SK-N-SH (cell line): Measurements from ENCODE around the gene COLEC12. TPM values are rescaled to one million over a fixed set of nuclear protein-coding genes. Genes with fewer than 3 reads are reported as not detected.

Experiments used
- CTCF ChIA-PET: fragments of 300-600, 350-600 bp; formaldehyde crosslinking; extraction: SDS; loops from one replicate; lab custom pipeline; 2021; lab: Yijun Ruan, JAX
- POLR2A ChIA-PET: fragments of 350-600 bp; sonication (Branson Sonifier 250); formaldehyde crosslinking; extraction: SDS; loops from one replicate; lab custom pipeline; 2020; ENCODE audit warnings: antibody characterized with exemption, inconsistent platforms; lab: Yijun Ruan, JAX
- DNase-seq: peaks from one replicate; pipeline ENCODE4 v3.0.0; 2012
- H2AFZ ChIP-seq: fragments of 200-600 bp; sonication (generic); 2 replicates; pipeline ENCODE4 v1.8.1; 2016; ENCODE audit warnings: antibody characterized with exemption, mild to moderate bottlenecking, low read depth
- H3F3A ChIP-seq: fragments of 200-600 bp; sonication (generic); replicated peaks from 2 replicates; pipeline ENCODE3; 2016; ENCODE audit warnings: antibody characterized with exemption, mild to moderate bottlenecking; ENCODE audit not compliant: insufficient read depth
- H3K27ac ChIP-seq, 2 experiments: fragments of 200-500 bp in 1 of 2; fragments of 200-600 bp in 1 of 2; sonication (Bioruptor generic) in 1 of 2; sonication (generic), shearing (Covaris generic) in 1 of 2; 2 replicates each; pipeline versions ENCODE4 v1.5.1 to v1.6.1; 2014 to 2016; ENCODE audit warnings: low read depth in 2 of 2, inconsistent platforms in 1 of 2, low read length in 1 of 2, mild to moderate bottlenecking in 1 of 2, mixed read lengths in 1 of 2
- H3K27me3 ChIP-seq: fragments of 200-600 bp; sonication (generic), shearing (Covaris generic); 2 replicates; pipeline ENCODE4 v1.6.1; 2016; ENCODE audit warnings: mixed run types; ENCODE audit not compliant: insufficient read depth
- H3K36me3 ChIP-seq, 2 experiments: fragments of 200-500 bp in 1 of 2; fragments of 200-600 bp in 1 of 2; sonication (Bioruptor generic) in 1 of 2; sonication (generic) in 1 of 2; replicated peaks in 1 of 2; 2 replicates each; pipeline versions ENCODE3 to v1.5.1; 2014 to 2016; ENCODE audit warnings: low read length in 1 of 2, mild to moderate bottlenecking in 1 of 2; ENCODE audit not compliant: insufficient read depth in 2 of 2, control insufficient read depth in 1 of 2
- H3K4me1 ChIP-seq, 2 experiments: fragments of 200-500 bp in 1 of 2; fragments of 200-600 bp in 1 of 2; sonication (Bioruptor generic) in 1 of 2; sonication (generic), shearing (Covaris generic) in 1 of 2; 2 replicates each; pipeline versions ENCODE4 v1.5.1 to v1.6.1; 2014 to 2016; ENCODE audit warnings: low read depth in 1 of 2, low read length in 1 of 2, mixed run types in 1 of 2; ENCODE audit not compliant: insufficient read depth in 2 of 2, control insufficient read depth in 1 of 2
- H3K4me2 ChIP-seq: fragments of 200-600 bp; sonication (generic), shearing (Covaris generic); 2 replicates; pipeline ENCODE4 v1.6.1; 2017; ENCODE audit warnings: mixed run types
- H3K4me3 ChIP-seq, 2 experiments: fragments of 200-500 bp in 1 of 2; fragments of 200-600 bp in 1 of 2; sonication (Bioruptor generic) in 1 of 2; sonication (generic), shearing (Covaris generic) in 1 of 2; 2 replicates each; pipeline versions ENCODE4 v1.5.1 to v1.8.1; 2014 to 2016; ENCODE audit warnings: low read depth in 2 of 2, inconsistent platforms in 1 of 2, low read length in 1 of 2, mild to moderate bottlenecking in 1 of 2, mixed read lengths in 1 of 2, moderate library complexity in 1 of 2
- H3K79me2 ChIP-seq: fragments of 200-600 bp; sonication (generic); 2 replicates; pipeline ENCODE4 v1.8.1; 2017; ENCODE audit warnings: mild to moderate bottlenecking; ENCODE audit not compliant: insufficient read depth
- H3K9ac ChIP-seq: fragments of 200-600 bp; sonication (generic); 2 replicates; pipeline ENCODE4 v1.6.1; 2017; ENCODE audit warnings: mixed run types
- H3K9me2 ChIP-seq: fragments of 200-600 bp; sonication (generic); 2 replicates; pipeline ENCODE4 v1.6.1; 2017; ENCODE audit warnings: mixed run types
- H3K9me3 ChIP-seq: fragments of 200-600 bp; sonication (generic); 2 replicates; pipeline ENCODE4 v1.6.1; 2017; ENCODE audit warnings: mixed run types, mild to moderate bottlenecking, moderate library complexity
- H4K20me1 ChIP-seq: fragments of 200-600 bp; sonication (generic); 2 replicates; pipeline ENCODE4 v1.6.1; 2017; ENCODE audit warnings: mild to moderate bottlenecking, mixed run types; ENCODE audit not compliant: insufficient read depth
- CHD2 ChIP-seq: fragments of 150-350 bp; IDR thresholded peaks from 2 replicates; pipeline ENCODE4 v1.6.1; 2018; ENCODE audit warnings: low read length; ENCODE audit not compliant: partially characterized antibody
- ELF1 ChIP-seq: IDR thresholded peaks from 2 replicates; pipeline ENCODE4 v1.4.0; 2012
- EP300 ChIP-seq, 2 experiments: IDR thresholded peaks; 2 replicates each; pipeline versions ENCODE4 v1.4.0 to v1.6.1; 2012; ENCODE audit warnings: borderline replicate concordance in 1 of 2, low read depth in 1 of 2, low read length in 1 of 2
- FOSL2 ChIP-seq: IDR thresholded peaks from 2 replicates; pipeline ENCODE4 v1.4.0; 2012; ENCODE audit warnings: low read depth, mild to moderate bottlenecking, moderate library complexity, borderline replicate concordance
- FOXJ3 ChIP-seq: sonication (generic); formaldehyde crosslinking; IDR thresholded peaks from 2 replicates; pipeline ENCODE4 v1.5.1; 2020; ENCODE audit warnings: mild to moderate bottlenecking, missing genetic modification reagents
- JUND ChIP-seq: IDR thresholded peaks from 2 replicates; pipeline ENCODE4 v1.4.0; 2012
- MXI1 ChIP-seq: IDR thresholded peaks from 2 replicates; pipeline ENCODE4 v1.6.1; 2012; ENCODE audit warnings: mild to moderate bottlenecking, low read depth, low read length, improper control_type of control experiment
- NFIC ChIP-seq: IDR thresholded peaks from 2 replicates; pipeline ENCODE4 v1.4.0; 2012; ENCODE audit warnings: borderline replicate concordance
- PBX3 ChIP-seq: IDR thresholded peaks from 2 replicates; pipeline ENCODE4; 2012
- POLR2AphosphoS5 ChIP-seq: IDR thresholded peaks from 2 replicates; pipeline ENCODE4 v1.6.1; 2012; ENCODE audit warnings: low read depth, low read length
- RCOR1 ChIP-seq: fragments of 150-350 bp; IDR thresholded peaks from 2 replicates; pipeline ENCODE4 v1.6.1; 2017; ENCODE audit warnings: antibody characterized with exemption, low read length
- RXRA ChIP-seq: IDR thresholded peaks from 2 replicates; pipeline ENCODE4 v1.4.0; 2012; ENCODE audit warnings: low read depth, mild to moderate bottlenecking, borderline replicate concordance
- SIN3A ChIP-seq: IDR thresholded peaks from 2 replicates; pipeline ENCODE4 v1.6.1; 2012; ENCODE audit warnings: low read depth, mild to moderate bottlenecking, low read length, moderate library complexity, borderline replicate concordance
- SMC3 ChIP-seq: IDR thresholded peaks from 2 replicates; pipeline ENCODE4 v1.6.1; 2012; ENCODE audit warnings: low read depth, low read length, improper control_type of control experiment
- TAF1 ChIP-seq: IDR thresholded peaks from 2 replicates; pipeline ENCODE4 v1.6.1; 2012; ENCODE audit warnings: low read depth, mild to moderate bottlenecking, low read length, moderate library complexity, borderline replicate concordance
- TEAD4 ChIP-seq: IDR thresholded peaks from 2 replicates; pipeline ENCODE4 v1.4.0; 2012; ENCODE audit warnings: mild to moderate bottlenecking, borderline replicate concordance; ENCODE audit not compliant: insufficient read depth
- USF2 ChIP-seq: fragments of 150-350 bp; IDR thresholded peaks from 2 replicates; pipeline ENCODE4 v1.6.1; 2017; ENCODE audit warnings: antibody characterized with exemption, low read length, low read depth, borderline replicate concordance
- WGBS: methylation state at CpG from one replicate; pipeline ENCODE4 v1.1.6; 2017; ENCODE audit warnings: low lambda C conversion rate; 5-methylcytosine and 5-hydroxymethylcytosine counted together
- polyA plus RNA-seq, 3 experiments: library from polyadenylated mRNA; depleted of rRNA; stranded (reverse); fragments of >200 nt; gene quantifications; 2 replicates each; pipeline ENCODE4 v1.2.3, GENCODE V29; 2012
- TF ChIP-seq, protein P1 (sequence below): IDR thresholded peaks from 2 replicates; pipeline ENCODE4 v1.4.0; 2012; ENCODE audit warnings: low read depth, borderline replicate concordance
- TF ChIP-seq, protein P2 (sequence below): fragments of 150-350 bp; IDR thresholded peaks from 2 replicates; pipeline ENCODE4 v1.6.1; 2016; ENCODE audit warnings: mild to moderate bottlenecking, low read depth, low read length

COLEC12 gene
- polyA plus RNA-seq, 1 of the 3 experiments (the other 2 are of a cell fraction) = 41.2 TPM

DNA sequence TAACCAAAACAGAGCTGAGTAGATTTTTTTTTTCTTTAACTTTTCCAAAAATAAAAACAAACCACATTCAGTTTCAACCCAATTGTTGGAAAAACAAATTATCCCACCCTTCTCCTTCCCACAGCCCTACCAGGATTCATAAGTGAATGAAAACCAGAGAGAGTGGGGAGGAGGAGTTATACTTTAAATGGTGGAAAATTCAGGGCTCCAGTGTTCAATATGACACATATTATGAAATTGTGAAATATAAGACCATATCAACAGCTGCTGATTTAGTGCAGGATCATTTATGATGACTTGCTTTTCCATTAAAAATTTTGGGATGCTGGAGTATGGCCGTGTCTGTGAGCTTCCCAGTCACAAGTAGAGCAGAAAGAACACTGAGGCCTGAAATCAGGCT, 26.7 kb downstream of the COLEC12 start:
- no peaks in the 10 kb centered on the region for H3K36me3 ChIP-seq
- H3K4me1 ChIP-seq = peaks cover 0 to 29% of the 10 kb centered on the region in 2 experiments; a peak in 3 of 4 replicates
- no peaks in the 10 kb centered on the region for H4K20me1 ChIP-seq
- no peak overlapping the region for H3K27ac ChIP-seq
- H3K9ac ChIP-seq = no peak overlapping the region
- no peak overlapping the region for H3K4me2 ChIP-seq
- DNase-seq = no peak
- ChIA-PET CTCF (no interaction called here), POLR2A (no interaction called here)
- 89% methylated on average over 1 of the region's 1 CpG for WGBS
- H2AFZ ChIP-seq = no peak overlapping the region
- no peak for TF ChIP-seq EP300 (IDR thresholded peaks at IDR 0.05; ENCODE audit: borderline replicate concordance in 1 of 2, low read depth in 1 of 2, low read length in 1 of 2)
- TF ChIP-seq PBX3 = no peak
- no peak for TF ChIP-seq POLR2AphosphoS5
- TF ChIP-seq CHD2 = no peak
- TF ChIP-seq, protein P1, sequence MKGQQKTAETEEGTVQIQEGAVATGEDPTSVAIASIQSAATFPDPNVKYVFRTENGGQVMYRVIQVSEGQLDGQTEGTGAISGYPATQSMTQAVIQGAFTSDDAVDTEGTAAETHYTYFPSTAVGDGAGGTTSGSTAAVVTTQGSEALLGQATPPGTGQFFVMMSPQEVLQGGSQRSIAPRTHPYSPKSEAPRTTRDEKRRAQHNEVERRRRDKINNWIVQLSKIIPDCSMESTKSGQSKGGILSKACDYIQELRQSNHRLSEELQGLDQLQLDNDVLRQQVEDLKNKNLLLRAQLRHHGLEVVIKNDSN = no peak
- no peak for TF ChIP-seq SMC3
- TF ChIP-seq TAF1 = no peak
- no peak for TF ChIP-seq USF2
- TF ChIP-seq TEAD4 = no peak
- TF ChIP-seq RCOR1 = no peak
- no peak for TF ChIP-seq NFIC
- no peak for TF ChIP-seq RXRA
- TF ChIP-seq FOXJ3 = no peak
- TF ChIP-seq MXI1 = no peak
- no peak for TF ChIP-seq JUND
- TF ChIP-seq SIN3A = no peak
- TF ChIP-seq ELF1 = no peak
- no peak for TF ChIP-seq FOSL2
- TF ChIP-seq, protein P2, sequence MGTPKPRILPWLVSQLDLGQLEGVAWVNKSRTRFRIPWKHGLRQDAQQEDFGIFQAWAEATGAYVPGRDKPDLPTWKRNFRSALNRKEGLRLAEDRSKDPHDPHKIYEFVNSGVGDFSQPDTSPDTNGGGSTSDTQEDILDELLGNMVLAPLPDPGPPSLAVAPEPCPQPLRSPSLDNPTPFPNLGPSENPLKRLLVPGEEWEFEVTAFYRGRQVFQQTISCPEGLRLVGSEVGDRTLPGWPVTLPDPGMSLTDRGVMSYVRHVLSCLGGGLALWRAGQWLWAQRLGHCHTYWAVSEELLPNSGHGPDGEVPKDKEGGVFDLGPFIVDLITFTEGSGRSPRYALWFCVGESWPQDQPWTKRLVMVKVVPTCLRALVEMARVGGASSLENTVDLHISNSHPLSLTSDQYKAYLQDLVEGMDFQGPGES = no peak
- no peaks in the 10 kb centered on the region for H3K79me2 ChIP-seq
- H3K9me2 ChIP-seq = no peaks in the 10 kb centered on the region
- no peaks in the 10 kb centered on the region for H3K27me3 ChIP-seq
- peaks cover 18% of the 10 kb centered on the region for H3F3A ChIP-seq
- no peaks in the 10 kb centered on the region for H3K9me3 ChIP-seq
- no peak overlapping the region for H3K4me3 ChIP-seq
